NB4 (cell line): ENCODE measurements around the gene NDUFA13.

Source experiments
- POLR2A ChIP-seq: IDR thresholded peaks from 2 replicates; pipeline ENCODE4 v1.6.1; 2011; ENCODE audit warnings: mild to moderate bottlenecking; ENCODE audit not compliant: insufficient read length; ENCODE audit errors: extremely low read depth
- TF ChIP-seq, protein P1 (sequence below): IDR thresholded peaks from one replicate; pipeline ENCODE4 v1.5.1; 2012; ENCODE audit warnings: low read depth, low read length
- TF ChIP-seq, protein P2 (sequence below): IDR thresholded peaks from 2 replicates; pipeline ENCODE4 v1.6.1; 2011; ENCODE audit warnings: low read depth, low read length

DNA sequence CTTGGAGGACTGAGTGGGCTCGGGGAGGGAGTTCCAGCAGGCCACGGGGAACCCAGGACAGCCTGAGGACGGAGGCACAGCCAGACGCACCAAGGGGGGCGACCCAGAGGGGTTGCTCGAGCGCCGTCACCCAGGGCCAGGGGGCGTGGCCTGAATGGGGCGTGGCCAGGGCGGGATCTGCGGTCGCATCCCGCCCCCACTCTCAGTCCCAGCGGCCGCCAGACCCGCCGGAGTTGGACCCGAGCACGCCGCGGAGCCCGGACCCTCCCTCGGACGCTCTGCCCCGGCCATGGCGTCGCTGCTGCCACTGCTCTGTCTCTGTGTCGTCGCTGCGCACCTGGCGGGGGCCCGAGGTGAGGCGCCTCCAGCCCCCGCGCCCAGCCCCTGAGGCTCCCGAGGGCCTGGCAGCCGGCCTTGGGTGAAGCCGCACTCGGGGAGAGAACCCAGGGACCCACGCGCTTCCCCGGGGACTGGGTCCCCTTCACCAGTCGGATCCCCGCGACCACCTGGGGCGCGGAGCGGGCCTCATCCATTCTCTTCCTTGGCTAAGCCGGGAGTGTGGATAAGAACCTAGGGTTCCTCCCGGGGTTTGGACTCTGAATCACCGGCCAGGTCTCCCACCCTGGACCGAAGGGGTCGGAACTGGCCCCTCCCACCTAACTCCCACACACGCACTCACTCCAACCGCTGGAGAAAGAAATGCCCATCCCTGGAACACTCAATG, 22.2 kb downstream of the NDUFA13 start, which contains the start of gene CILP2:
- TF ChIP-seq, protein P1, sequence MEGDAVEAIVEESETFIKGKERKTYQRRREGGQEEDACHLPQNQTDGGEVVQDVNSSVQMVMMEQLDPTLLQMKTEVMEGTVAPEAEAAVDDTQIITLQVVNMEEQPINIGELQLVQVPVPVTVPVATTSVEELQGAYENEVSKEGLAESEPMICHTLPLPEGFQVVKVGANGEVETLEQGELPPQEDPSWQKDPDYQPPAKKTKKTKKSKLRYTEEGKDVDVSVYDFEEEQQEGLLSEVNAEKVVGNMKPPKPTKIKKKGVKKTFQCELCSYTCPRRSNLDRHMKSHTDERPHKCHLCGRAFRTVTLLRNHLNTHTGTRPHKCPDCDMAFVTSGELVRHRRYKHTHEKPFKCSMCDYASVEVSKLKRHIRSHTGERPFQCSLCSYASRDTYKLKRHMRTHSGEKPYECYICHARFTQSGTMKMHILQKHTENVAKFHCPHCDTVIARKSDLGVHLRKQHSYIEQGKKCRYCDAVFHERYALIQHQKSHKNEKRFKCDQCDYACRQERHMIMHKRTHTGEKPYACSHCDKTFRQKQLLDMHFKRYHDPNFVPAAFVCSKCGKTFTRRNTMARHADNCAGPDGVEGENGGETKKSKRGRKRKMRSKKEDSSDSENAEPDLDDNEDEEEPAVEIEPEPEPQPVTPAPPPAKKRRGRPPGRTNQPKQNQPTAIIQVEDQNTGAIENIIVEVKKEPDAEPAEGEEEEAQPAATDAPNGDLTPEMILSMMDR = no peak
- TF ChIP-seq POLR2A = no peak
- TF ChIP-seq, protein P2, sequence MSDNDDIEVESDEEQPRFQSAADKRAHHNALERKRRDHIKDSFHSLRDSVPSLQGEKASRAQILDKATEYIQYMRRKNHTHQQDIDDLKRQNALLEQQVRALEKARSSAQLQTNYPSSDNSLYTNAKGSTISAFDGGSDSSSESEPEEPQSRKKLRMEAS = no peak
